ENCODE data around the gene GDI2. TPM values are rescaled to one million over a fixed set of nuclear protein-coding genes. Genes with fewer than 3 reads are reported as not detected.

GDI2 gene
- 263 and 326 TPM in 2 replicates for polyA plus RNA-seq (2011; rRNA removed)
- 215 and 293 TPM in 2 replicates for polyA minus RNA-seq (2011; rRNA and poly(A)+ RNA removed)

GRCh38 chr10:5813341-5814109, at the start of gene GDI2:
TSS of gene GDI2 (minus strand) at chr10:5813434. CDS start at chr10:5813258, 176 bp downstream.
- POLR2A ChIA-PET, result interaction anchor here (0.6 to 1.9 kb wide), 18 partner anchors 11 to 803 kb away, joined by 3 to 10 read pairs (median 4); partner anchors contain the start of genes ANKRD16, FBH1 and TASOR2
- Histone ChIP-seq H3K4me3 (ENCODE audit: low read depth, low read length) (peak within 1 kb of the TSS; percentile 92), H3K27me3 (ENCODE audit: control insufficient read depth, insufficient read depth, low read length) (no peaks in the 10 kb centered on the region), H3K9me3 (ENCODE audit: control insufficient read depth, insufficient read depth, low read length) (no peaks in the 10 kb centered on the region), H3K27ac (ENCODE audit: low read depth, low read length) (peak within 1 kb of the TSS; percentile 82)
- CTCF ChIA-PET, result interaction anchor here (0.6 to 1.2 kb wide), 2 partner anchors 59 to 121 kb away, joined by 5 read pairs; no protein-coding TSS in a partner anchor
- TF ChIP-seq CTCF (IDR thresholded peaks at IDR 0.05; ENCODE audit: low read depth, low read length), result no peak
- peak; percentile 88 for DNase-seq (ENCODE audit: low read depth, low spot score)

- CTCF ChIA-PET, result interaction anchor here (2.0 kb wide), 1 partner anchor 11 kb away, joined by 9 read pairs; no protein-coding TSS in a partner anchor
Measured at GRCh38 chr10:5862360-5862961, 49.2 kb upstream of the GDI2 start.

GRCh38 chr10:5860066-5860465, 46.8 kb upstream of the GDI2 start:
- Histone ChIP-seq H3K27me3 (ENCODE audit: control insufficient read depth, insufficient read depth, low read length) (peaks cover 2% of the 10 kb centered on the region), H3K27ac (ENCODE audit: low read depth, low read length) (no peak overlapping the region), H3K4me3 (ENCODE audit: low read depth, low read length) (no peak overlapping the region), H3K9me3 (ENCODE audit: control insufficient read depth, insufficient read depth, low read length) (peaks cover 2% of the 10 kb centered on the region; the same call in 1 of the 2 replicates)
- no peak for DNase-seq (ENCODE audit: low read depth, low spot score)
- ChIA-PET CTCF (interaction anchor here (1.3 kb wide), 1 partner anchor 11 kb away, joined by 3 read pairs; no protein-coding TSS in a partner anchor), POLR2A (interaction anchor here (0.7 kb wide), 1 partner anchor 414 kb away, joined by 3 read pairs; no protein-coding TSS in a partner anchor)
- no peak for TF ChIP-seq CTCF (IDR thresholded peaks at IDR 0.05; ENCODE audit: low read depth, low read length)

More at GRCh38 chr10:5862360-5862961, 49.2 kb upstream of the GDI2 start:
- no peak for TF ChIP-seq CTCF (IDR thresholded peaks at IDR 0.05; ENCODE audit: low read depth, low read length)
- Histone ChIP-seq H3K4me3 (ENCODE audit: low read depth, low read length) (no peak overlapping the region), H3K9me3 (ENCODE audit: control insufficient read depth, insufficient read depth, low read length) (peaks cover 2% of the 10 kb centered on the region; the same call in 1 of the 2 replicates), H3K27me3 (ENCODE audit: control insufficient read depth, insufficient read depth, low read length) (no peaks in the 10 kb centered on the region), H3K27ac (ENCODE audit: low read depth, low read length) (no peak overlapping the region)
- no peak for DNase-seq (ENCODE audit: low read depth, low spot score)
- POLR2A ChIA-PET, result interaction anchor here (0.8 to 1.2 kb wide), 2 partner anchors 18 to 49 kb away, joined by 5 to 6 read pairs; partner anchors contain the start of gene GDI2

GRCh38 chr10:5858811-5859210, 45.6 kb upstream of the GDI2 start:
- no peak for TF ChIP-seq CTCF (IDR thresholded peaks at IDR 0.05; ENCODE audit: low read depth, low read length)

More at GRCh38 chr10:5858811-5859210, 45.6 kb upstream of the GDI2 start:
- ChIA-PET POLR2A (interaction anchor here (0.7 kb wide), 1 partner anchor 86 kb away, joined by 3 read pairs; no protein-coding TSS in a partner anchor), CTCF (interaction anchor here (0.6 kb wide), 1 partner anchor 72 kb away, joined by 5 read pairs; no protein-coding TSS in a partner anchor)
- no peak overlapping the region for H3K27ac ChIP-seq (ENCODE audit: low read depth, low read length)
- peaks cover 2% of the 10 kb centered on the region for H3K27me3 ChIP-seq (ENCODE audit: control insufficient read depth, insufficient read depth, low read length)
- no peak for DNase-seq (ENCODE audit: low read depth, low spot score)
- H3K4me3 ChIP-seq (ENCODE audit: low read depth, low read length), result no peak overlapping the region
- peaks cover 2% of the 10 kb centered on the region; the same call in 1 of the 2 replicates for H3K9me3 ChIP-seq (ENCODE audit: control insufficient read depth, insufficient read depth, low read length)

Data from AG04450 (cell line).